Measurements from ENCODE around the gene FKBP8.

GRCh38 chr19:18519962-18520847 is 23.2 kb downstream of the FKBP8 start:
- TF ChIP-seq GATA2 (IDR thresholded peaks at IDR 0.05; ENCODE audit: low read depth, low read length) = no peak
- TF ChIP-seq GATA3 (IDR thresholded peaks at IDR 0.05; ENCODE audit: low read depth, low read length) = no peak
